ENCODE measurements around the gene CHID1. TPM values are rescaled to one million over a fixed set of nuclear protein-coding genes. Genes with fewer than 3 reads are reported as not detected.

Gene CHID1
- total and polyA plus RNA-seq, 2 experiments from 2014 or later, result 54.1 to 67.3 TPM

DNA sequence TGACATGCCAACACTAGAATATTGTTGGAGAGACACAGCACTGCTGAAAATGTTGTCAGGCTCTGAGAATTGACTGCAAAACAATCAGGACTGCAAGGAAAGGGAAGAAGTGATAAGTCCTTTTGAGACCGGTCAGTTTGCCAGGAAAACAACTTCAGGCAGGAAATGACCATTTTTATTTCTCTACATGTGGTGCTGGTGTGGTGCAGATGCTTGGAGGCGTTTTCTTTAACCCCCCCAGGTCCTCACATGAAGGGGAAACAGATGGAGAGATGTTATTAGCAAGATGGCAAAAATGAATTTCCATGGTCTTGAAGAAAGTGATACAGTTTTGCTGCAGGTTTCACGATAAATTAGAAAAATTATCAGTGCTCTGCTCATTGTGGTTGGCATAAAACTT is 20.8 kb upstream of the CHID1 start:
- H3K27ac ChIP-seq (ENCODE audit: low read depth), result peak overlapping the region; percentile 33; the same call in 1 of the 2 replicates
- Mint-ChIP-seq H3K4me3 (peak overlapping the region; percentile 43; the same call in 1 of the 3 replicates), H3K27me3 (ENCODE audit: insufficient read depth, low read depth, poor library complexity) (peaks cover 8% of the 10 kb centered on the region), H3K9me3 (no peaks in the 10 kb centered on the region), H3K36me3 (ENCODE audit: low read depth) (peaks cover 12% of the 10 kb centered on the region), H3K27ac (0 out of 2 replicates have a peak overlapping the region, but pooled peaks have one; percentile 8), H3K4me1 (peaks cover 46% of the 10 kb centered on the region)
- peaks cover 23% of the 10 kb centered on the region; the same call in 1 of the 2 replicates for H4K20me1 ChIP-seq (replicated peaks; ENCODE audit: insufficient read depth)
- peaks cover 15% of the 10 kb centered on the region; the same call in 1 of the 2 replicates for H3F3A ChIP-seq (replicated peaks; ENCODE audit: low read depth)
- no peaks in the 10 kb centered on the region for H3K27me3 ChIP-seq (ENCODE audit: insufficient read depth)
- peaks cover 95% of the 10 kb centered on the region for H3K79me2 ChIP-seq (replicated peaks; ENCODE audit: insufficient read depth)
- no peak overlapping the region for H2AFZ ChIP-seq
- ATAC-seq (no peak), DNase-seq (ENCODE audit: low spot score) (no peak)
- H3K36me3 ChIP-seq (ENCODE audit: insufficient read depth), result no peaks in the 10 kb centered on the region
- H3K4me1 ChIP-seq (ENCODE audit: insufficient read depth), result peaks cover 42% of the 10 kb centered on the region
- H3K4me2 ChIP-seq, result 0 out of 2 replicates have a peak overlapping the region, but pooled peaks have one; percentile 4
- no peaks in the 10 kb centered on the region for H3K9me2 ChIP-seq (ENCODE audit: insufficient read depth)
- no peak overlapping the region for H3K4me3 ChIP-seq
- TF ChIP-seq NANOG (IDR thresholded peaks at IDR 0.05; ENCODE audit: borderline replicate concordance), result no peak
- TF ChIP-seq, protein P1, sequence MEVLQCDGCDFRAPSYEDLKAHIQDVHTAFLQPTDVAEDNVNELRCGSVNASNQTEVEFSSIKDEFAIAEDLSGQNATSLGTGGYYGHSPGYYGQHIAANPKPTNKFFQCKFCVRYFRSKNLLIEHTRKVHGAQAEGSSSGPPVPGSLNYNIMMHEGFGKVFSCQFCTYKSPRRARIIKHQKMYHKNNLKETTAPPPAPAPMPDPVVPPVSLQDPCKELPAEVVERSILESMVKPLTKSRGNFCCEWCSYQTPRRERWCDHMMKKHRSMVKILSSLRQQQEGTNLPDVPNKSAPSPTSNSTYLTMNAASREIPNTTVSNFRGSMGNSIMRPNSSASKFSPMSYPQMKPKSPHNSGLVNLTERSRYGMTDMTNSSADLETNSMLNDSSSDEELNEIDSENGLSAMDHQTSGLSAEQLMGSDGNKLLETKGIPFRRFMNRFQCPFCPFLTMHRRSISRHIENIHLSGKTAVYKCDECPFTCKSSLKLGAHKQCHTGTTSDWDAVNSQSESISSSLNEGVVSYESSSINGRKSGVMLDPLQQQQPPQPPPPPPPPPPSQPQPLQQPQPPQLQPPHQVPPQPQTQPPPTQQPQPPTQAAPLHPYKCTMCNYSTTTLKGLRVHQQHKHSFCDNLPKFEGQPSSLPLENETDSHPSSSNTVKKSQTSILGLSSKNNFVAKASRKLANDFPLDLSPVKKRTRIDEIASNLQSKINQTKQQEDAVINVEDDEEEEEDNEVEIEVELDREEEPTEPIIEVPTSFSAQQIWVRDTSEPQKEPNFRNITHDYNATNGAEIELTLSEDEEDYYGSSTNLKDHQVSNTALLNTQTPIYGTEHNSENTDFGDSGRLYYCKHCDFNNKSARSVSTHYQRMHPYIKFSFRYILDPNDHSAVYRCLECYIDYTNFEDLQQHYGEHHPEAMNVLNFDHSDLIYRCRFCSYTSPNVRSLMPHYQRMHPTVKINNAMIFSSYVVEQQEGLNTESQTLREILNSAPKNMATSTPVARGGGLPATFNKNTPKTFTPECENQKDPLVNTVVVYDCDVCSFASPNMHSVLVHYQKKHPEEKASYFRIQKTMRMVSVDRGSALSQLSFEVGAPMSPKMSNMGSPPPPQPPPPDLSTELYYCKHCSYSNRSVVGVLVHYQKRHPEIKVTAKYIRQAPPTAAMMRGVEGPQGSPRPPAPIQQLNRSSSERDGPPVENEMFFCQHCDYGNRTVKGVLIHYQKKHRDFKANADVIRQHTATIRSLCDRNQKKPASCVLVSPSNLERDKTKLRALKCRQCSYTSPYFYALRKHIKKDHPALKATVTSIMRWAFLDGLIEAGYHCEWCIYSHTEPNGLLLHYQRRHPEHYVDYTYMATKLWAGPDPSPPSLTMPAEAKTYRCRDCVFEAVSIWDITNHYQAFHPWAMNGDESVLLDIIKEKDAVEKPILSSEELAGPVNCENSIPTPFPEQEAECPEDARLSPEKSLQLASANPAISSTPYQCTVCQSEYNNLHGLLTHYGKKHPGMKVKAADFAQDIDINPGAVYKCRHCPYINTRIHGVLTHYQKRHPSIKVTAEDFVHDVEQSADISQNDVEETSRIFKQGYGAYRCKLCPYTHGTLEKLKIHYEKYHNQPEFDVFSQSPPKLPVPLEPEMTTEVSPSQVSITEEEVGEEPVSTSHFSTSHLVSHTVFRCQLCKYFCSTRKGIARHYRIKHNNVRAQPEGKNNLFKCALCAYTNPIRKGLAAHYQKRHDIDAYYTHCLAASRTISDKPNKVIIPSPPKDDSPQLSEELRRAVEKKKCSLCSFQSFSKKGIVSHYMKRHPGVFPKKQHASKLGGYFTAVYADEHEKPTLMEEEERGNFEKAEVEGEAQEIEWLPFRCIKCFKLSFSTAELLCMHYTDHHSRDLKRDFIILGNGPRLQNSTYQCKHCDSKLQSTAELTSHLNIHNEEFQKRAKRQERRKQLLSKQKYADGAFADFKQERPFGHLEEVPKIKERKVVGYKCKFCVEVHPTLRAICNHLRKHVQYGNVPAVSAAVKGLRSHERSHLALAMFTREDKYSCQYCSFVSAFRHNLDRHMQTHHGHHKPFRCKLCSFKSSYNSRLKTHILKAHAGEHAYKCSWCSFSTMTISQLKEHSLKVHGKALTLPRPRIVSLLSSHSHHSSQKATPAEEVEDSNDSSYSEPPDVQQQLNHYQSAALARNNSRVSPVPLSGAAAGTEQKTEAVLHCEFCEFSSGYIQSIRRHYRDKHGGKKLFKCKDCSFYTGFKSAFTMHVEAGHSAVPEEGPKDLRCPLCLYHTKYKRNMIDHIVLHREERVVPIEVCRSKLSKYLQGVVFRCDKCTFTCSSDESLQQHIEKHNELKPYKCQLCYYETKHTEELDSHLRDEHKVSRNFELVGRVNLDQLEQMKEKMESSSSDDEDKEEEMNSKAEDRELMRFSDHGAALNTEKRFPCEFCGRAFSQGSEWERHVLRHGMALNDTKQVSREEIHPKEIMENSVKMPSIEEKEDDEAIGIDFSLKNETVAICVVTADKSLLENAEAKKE (CRISPR knock-in tag; IDR thresholded peaks at IDR 0.05), result no peak
- TF ChIP-seq, protein P2, sequence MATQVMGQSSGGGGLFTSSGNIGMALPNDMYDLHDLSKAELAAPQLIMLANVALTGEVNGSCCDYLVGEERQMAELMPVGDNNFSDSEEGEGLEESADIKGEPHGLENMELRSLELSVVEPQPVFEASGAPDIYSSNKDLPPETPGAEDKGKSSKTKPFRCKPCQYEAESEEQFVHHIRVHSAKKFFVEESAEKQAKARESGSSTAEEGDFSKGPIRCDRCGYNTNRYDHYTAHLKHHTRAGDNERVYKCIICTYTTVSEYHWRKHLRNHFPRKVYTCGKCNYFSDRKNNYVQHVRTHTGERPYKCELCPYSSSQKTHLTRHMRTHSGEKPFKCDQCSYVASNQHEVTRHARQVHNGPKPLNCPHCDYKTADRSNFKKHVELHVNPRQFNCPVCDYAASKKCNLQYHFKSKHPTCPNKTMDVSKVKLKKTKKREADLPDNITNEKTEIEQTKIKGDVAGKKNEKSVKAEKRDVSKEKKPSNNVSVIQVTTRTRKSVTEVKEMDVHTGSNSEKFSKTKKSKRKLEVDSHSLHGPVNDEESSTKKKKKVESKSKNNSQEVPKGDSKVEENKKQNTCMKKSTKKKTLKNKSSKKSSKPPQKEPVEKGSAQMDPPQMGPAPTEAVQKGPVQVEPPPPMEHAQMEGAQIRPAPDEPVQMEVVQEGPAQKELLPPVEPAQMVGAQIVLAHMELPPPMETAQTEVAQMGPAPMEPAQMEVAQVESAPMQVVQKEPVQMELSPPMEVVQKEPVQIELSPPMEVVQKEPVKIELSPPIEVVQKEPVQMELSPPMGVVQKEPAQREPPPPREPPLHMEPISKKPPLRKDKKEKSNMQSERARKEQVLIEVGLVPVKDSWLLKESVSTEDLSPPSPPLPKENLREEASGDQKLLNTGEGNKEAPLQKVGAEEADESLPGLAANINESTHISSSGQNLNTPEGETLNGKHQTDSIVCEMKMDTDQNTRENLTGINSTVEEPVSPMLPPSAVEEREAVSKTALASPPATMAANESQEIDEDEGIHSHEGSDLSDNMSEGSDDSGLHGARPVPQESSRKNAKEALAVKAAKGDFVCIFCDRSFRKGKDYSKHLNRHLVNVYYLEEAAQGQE (IDR thresholded peaks at IDR 0.05; ENCODE audit: unreplicated experiment), result no peak
- no peak for TF ChIP-seq ZNF331 (CRISPR knock-in tag; IDR thresholded peaks at IDR 0.05; ENCODE audit: low read depth)
- no peak for TF ChIP-seq JUNB (IDR thresholded peaks at IDR 0.05; ENCODE audit: unreplicated experiment)
- no peak for TF ChIP-seq STAT1 (IDR thresholded peaks at IDR 0.05; ENCODE audit: unreplicated experiment)
- no peak for TF ChIP-seq EZH2 (IDR thresholded peaks at IDR 0.05; ENCODE audit: low read depth, unreplicated experiment)
- TF ChIP-seq, protein P3, sequence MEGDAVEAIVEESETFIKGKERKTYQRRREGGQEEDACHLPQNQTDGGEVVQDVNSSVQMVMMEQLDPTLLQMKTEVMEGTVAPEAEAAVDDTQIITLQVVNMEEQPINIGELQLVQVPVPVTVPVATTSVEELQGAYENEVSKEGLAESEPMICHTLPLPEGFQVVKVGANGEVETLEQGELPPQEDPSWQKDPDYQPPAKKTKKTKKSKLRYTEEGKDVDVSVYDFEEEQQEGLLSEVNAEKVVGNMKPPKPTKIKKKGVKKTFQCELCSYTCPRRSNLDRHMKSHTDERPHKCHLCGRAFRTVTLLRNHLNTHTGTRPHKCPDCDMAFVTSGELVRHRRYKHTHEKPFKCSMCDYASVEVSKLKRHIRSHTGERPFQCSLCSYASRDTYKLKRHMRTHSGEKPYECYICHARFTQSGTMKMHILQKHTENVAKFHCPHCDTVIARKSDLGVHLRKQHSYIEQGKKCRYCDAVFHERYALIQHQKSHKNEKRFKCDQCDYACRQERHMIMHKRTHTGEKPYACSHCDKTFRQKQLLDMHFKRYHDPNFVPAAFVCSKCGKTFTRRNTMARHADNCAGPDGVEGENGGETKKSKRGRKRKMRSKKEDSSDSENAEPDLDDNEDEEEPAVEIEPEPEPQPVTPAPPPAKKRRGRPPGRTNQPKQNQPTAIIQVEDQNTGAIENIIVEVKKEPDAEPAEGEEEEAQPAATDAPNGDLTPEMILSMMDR (conservative IDR thresholded peaks at IDR 0.05; ENCODE audit: low read depth in 2 of 2), result no peak
- no peak for TF ChIP-seq EZH2phosphoT487 (IDR thresholded peaks at IDR 0.05; ENCODE audit: unreplicated experiment)
- no peak for TF ChIP-seq CREB1 (CRISPR knock-in tag; IDR thresholded peaks at IDR 0.05; ENCODE audit: low read depth)
- TF ChIP-seq ZNF114 (CRISPR knock-in tag; IDR thresholded peaks at IDR 0.05), result no peak
- TF ChIP-seq, protein P4, sequence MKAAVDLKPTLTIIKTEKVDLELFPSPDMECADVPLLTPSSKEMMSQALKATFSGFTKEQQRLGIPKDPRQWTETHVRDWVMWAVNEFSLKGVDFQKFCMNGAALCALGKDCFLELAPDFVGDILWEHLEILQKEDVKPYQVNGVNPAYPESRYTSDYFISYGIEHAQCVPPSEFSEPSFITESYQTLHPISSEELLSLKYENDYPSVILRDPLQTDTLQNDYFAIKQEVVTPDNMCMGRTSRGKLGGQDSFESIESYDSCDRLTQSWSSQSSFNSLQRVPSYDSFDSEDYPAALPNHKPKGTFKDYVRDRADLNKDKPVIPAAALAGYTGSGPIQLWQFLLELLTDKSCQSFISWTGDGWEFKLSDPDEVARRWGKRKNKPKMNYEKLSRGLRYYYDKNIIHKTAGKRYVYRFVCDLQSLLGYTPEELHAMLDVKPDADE (IDR thresholded peaks at IDR 0.05), result no peak
- no peak for TF ChIP-seq POLR2AphosphoS5 (IDR thresholded peaks at IDR 0.05; ENCODE audit: low read depth)

Measured in GM23338 (cell line).